CD14-positive monocyte (primary cell): ENCODE data around the gene GRIP1. TPM values are rescaled to one million over a fixed set of nuclear protein-coding genes. Genes with fewer than 3 reads are reported as not detected.

Experiments used
- DNase-seq, 3 donors: peaks; one replicate each; pipeline ENCODE4 v3.0.0-alpha.2; 2011 to 2022
- H2AFZ ChIP-seq: 2 replicates; pipeline ENCODE4 v1.6.0; 2012; ENCODE audit warnings: mild to moderate bottlenecking, low read depth, low read length, inconsistent platforms; ENCODE audit not compliant: insufficient read depth, poor library complexity, severe bottlenecking
- H3K27ac ChIP-seq, 2 donors: 1 replicate in 1 of 2; 2 replicates in 1 of 2; pipeline ENCODE4 v1.5.1; 2012 to 2013; ENCODE audit warnings: low read length in 2 of 2, control low read depth in 1 of 2, inconsistent platforms in 1 of 2, low read depth in 1 of 2, mild to moderate bottlenecking in 1 of 2
- H3K27me3 ChIP-seq, 2 donors: one replicate each; pipeline versions ENCODE4 v1.6.0 to v1.6.1; 2011 to 2013; ENCODE audit warnings: low read length in 2 of 2; ENCODE audit not compliant: control insufficient read depth in 2 of 2, insufficient read depth in 2 of 2
- H3K36me3 ChIP-seq, 2 donors: replicated peaks in 1 of 2; 1 replicate in 1 of 2; 2 replicates in 1 of 2; pipeline versions ENCODE4 v1.5.1 to v1.6.1; 2012 to 2013; ENCODE audit warnings: low read length in 2 of 2, control low read depth in 1 of 2, inconsistent platforms in 1 of 2, mild to moderate bottlenecking in 1 of 2; ENCODE audit not compliant: insufficient read depth in 2 of 2, control insufficient read depth in 1 of 2
- H3K4me1 ChIP-seq, 2 donors: 1 replicate in 1 of 2; 2 replicates in 1 of 2; pipeline versions ENCODE4 v1.5.1 to v1.6.1; 2012 to 2013; ENCODE audit warnings: low read length in 2 of 2, control low read depth in 1 of 2, inconsistent platforms in 1 of 2, mild to moderate bottlenecking in 1 of 2, moderate library complexity in 1 of 2; ENCODE audit not compliant: insufficient read depth in 2 of 2, control insufficient read depth in 1 of 2
- H3K4me2 ChIP-seq: replicated peaks from 2 replicates; pipeline ENCODE3; 2012; ENCODE audit warnings: low read length, moderate library complexity, mild to moderate bottlenecking; ENCODE audit not compliant: poor library complexity, severe bottlenecking; ENCODE audit errors: extremely low read depth
- H3K4me3 ChIP-seq, 3 experiments: fragments of 200-600 bp in 1 of 3; sonication (generic) in 1 of 3; replicated peaks in 1 of 3; 1 replicate in 2 of 3; 2 replicates in 1 of 3; pipeline ENCODE4 v1.5.1; 2011 to 2013; ENCODE audit warnings: low read length in 3 of 3, mild to moderate bottlenecking in 3 of 3, control low read depth in 2 of 3, low read depth in 2 of 3, inconsistent platforms in 1 of 3, moderate library complexity in 1 of 3
- H3K79me2 ChIP-seq: 2 replicates; pipeline ENCODE4 v1.6.0; 2012; ENCODE audit warnings: mild to moderate bottlenecking, control low read depth, inconsistent platforms, low read length, moderate library complexity; ENCODE audit not compliant: insufficient read depth
- H3K9ac ChIP-seq: 2 replicates; pipeline ENCODE4 v1.6.0; 2017; ENCODE audit warnings: low read length, mild to moderate bottlenecking; ENCODE audit not compliant: insufficient read depth, poor library complexity, severe bottlenecking
- H3K9me3 ChIP-seq, 2 donors: replicated peaks in 1 of 2; 1 replicate in 1 of 2; 2 replicates in 1 of 2; pipeline versions ENCODE4 v1.5.1 to v1.6.1; 2012 to 2013; ENCODE audit warnings: low read length in 2 of 2, control low read depth in 1 of 2; ENCODE audit not compliant: control insufficient read depth in 1 of 2, insufficient read depth in 1 of 2
- H4K20me1 ChIP-seq: 2 replicates; pipeline ENCODE4 v1.6.0; 2012; ENCODE audit warnings: mild to moderate bottlenecking, low read length, control low read depth, moderate library complexity; ENCODE audit not compliant: insufficient read depth
- H3K27ac Mint-ChIP-seq, 7 donors: one replicate each; pipeline ENCODE4 v1.8.0; 2020; ENCODE audit warnings: mild to moderate bottlenecking in 7 of 7, mixed read lengths in 7 of 7, moderate library complexity in 6 of 7, inconsistent platforms in 2 of 7
- H3K27me3 Mint-ChIP-seq, 3 donors: one replicate each; pipeline ENCODE4 v1.8.0; 2021 to 2022; ENCODE audit warnings: low read depth in 3 of 3, mild to moderate bottlenecking in 3 of 3, mixed read lengths in 3 of 3, moderate library complexity in 3 of 3, inconsistent platforms in 1 of 3
- H3K36me3 Mint-ChIP-seq, 2 donors: one replicate each; pipeline ENCODE4 v1.8.0; 2020; ENCODE audit warnings: mixed read lengths in 2 of 2, inconsistent platforms in 1 of 2, mild to moderate bottlenecking in 1 of 2
- H3K4me1 Mint-ChIP-seq: one replicate; pipeline ENCODE4 v1.8.0; 2020; ENCODE audit warnings: mild to moderate bottlenecking, mixed read lengths
- H3K4me3 Mint-ChIP-seq, 2 donors: one replicate each; pipeline ENCODE4 v1.8.0; 2020; ENCODE audit warnings: mild to moderate bottlenecking in 2 of 2, mixed read lengths in 2 of 2, moderate library complexity in 1 of 2
- H3K9me3 Mint-ChIP-seq, 7 donors: one replicate each; pipeline ENCODE4 v1.8.0; 2020 to 2022; ENCODE audit warnings: mixed read lengths in 7 of 7, mild to moderate bottlenecking in 6 of 7, moderate library complexity in 6 of 7, inconsistent platforms in 2 of 7
- WGBS: methylation state at CpG from one replicate; pipeline ENCODE4 v1.1.5; 2013; ENCODE audit warnings: missing lambda C conversion rate; ENCODE audit not compliant: insufficient coverage; 5-methylcytosine and 5-hydroxymethylcytosine counted together
- intact Hi-C, 2 donors: fragments of 100-400 bp; cut with micrococcal nuclease; formaldehyde crosslinking; loops; one replicate each; pipeline versions ENCODE4 v1.15.0 to v1.15.1; 2023
- polyA plus RNA-seq, 3 donors: library from polyadenylated mRNA; depleted of rRNA in 1 of 3; unstranded in 2 of 3; stranded (reverse) in 1 of 3; fragments of 300-500 nt in 2 of 3; fragments of >200 nt in 1 of 3; fragmentation: Illumina TruSeq in 2 of 3; gene quantifications; 1 replicate in 2 of 3; 2 replicates in 1 of 3; pipeline ENCODE4 v1.2.3, GENCODE V29; 2012 to 2021
- TF ChIP-seq, protein P1 (sequence below): fragments of 200-600 bp; IDR thresholded peaks from one replicate; pipeline ENCODE4 v1.8.0; 2022; ENCODE audit warnings: antibody characterized with exemption, mild to moderate bottlenecking

The GRIP1 gene
- polyA plus RNA-seq, 3 donors: 0.21 TPM; not detected in 2

GRCh38 chr12:66713984-66714383, 35.1 kb upstream of the GRIP1 start:
- Mint-ChIP-seq H3K4me1 (peaks cover 9% of the 10 kb centered on the region), H3K4me3 (peak overlapping the region; percentile 20 to 48), H3K9me3 (no peaks in the 10 kb centered on the region), H3K36me3 (no peaks in the 10 kb centered on the region), H3K27ac (peak overlapping the region in 1 of 7 donors; percentile 23), H3K27me3 (peaks cover 0 to 3% (median 0%) of the 10 kb centered on the region in 3 donors)
- H3K4me2 ChIP-seq: peak overlapping the region; percentile 48
- WGBS: no CpG with 5 or more reads among the region's 3 CpGs
- peak overlapping the region; percentile 35 to 71 (median 62) for H3K4me3 ChIP-seq
- H3K36me3 ChIP-seq: no peaks in the 10 kb centered on the region
- intact Hi-C loops: no loop called here
- no peaks in the 10 kb centered on the region for H3K27me3 ChIP-seq
- peak overlapping the region; percentile 34 for H3K9ac ChIP-seq
- DNase-seq: no peak
- peaks cover 0 to 6% of the 10 kb centered on the region in 2 donors for H3K4me1 ChIP-seq
- no peaks in the 10 kb centered on the region for H3K79me2 ChIP-seq
- H2AFZ ChIP-seq: peak overlapping the region; percentile 32
- H3K9me3 ChIP-seq: no peaks in the 10 kb centered on the region
- H4K20me1 ChIP-seq: no peaks in the 10 kb centered on the region
- TF ChIP-seq, protein P1, sequence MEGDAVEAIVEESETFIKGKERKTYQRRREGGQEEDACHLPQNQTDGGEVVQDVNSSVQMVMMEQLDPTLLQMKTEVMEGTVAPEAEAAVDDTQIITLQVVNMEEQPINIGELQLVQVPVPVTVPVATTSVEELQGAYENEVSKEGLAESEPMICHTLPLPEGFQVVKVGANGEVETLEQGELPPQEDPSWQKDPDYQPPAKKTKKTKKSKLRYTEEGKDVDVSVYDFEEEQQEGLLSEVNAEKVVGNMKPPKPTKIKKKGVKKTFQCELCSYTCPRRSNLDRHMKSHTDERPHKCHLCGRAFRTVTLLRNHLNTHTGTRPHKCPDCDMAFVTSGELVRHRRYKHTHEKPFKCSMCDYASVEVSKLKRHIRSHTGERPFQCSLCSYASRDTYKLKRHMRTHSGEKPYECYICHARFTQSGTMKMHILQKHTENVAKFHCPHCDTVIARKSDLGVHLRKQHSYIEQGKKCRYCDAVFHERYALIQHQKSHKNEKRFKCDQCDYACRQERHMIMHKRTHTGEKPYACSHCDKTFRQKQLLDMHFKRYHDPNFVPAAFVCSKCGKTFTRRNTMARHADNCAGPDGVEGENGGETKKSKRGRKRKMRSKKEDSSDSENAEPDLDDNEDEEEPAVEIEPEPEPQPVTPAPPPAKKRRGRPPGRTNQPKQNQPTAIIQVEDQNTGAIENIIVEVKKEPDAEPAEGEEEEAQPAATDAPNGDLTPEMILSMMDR: no peak
- no peak overlapping the region for H3K27ac ChIP-seq

DNA sequence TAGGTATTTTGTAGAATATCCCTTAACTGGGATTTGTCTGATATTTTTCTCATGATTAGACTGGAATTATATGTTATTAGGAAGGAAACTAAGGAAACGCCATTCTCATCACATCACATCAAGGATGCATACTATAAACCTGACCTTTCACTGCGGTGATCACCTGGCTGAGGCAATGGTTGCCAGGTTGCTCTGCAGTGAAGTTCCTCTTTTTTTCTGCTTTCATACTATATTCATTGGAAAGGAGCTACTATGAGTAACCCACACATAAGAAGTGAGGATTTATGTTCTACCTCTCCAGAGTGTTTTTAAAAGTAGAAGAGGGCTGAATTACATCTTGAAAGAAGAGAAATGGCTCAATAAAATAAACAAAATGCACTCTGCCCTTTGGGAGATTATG, 31.0 kb upstream of the GRIP1 start:
- Histone ChIP-seq H3K9ac (no peak overlapping the region), H3K27me3 (no peaks in the 10 kb centered on the region), H3K4me2 (no peak overlapping the region), H3K4me1 (peaks cover 0 to 6% of the 10 kb centered on the region in 2 donors), H4K20me1 (no peaks in the 10 kb centered on the region), H3K4me3 (no peak overlapping the region), H3K9me3 (no peaks in the 10 kb centered on the region), H3K36me3 (no peaks in the 10 kb centered on the region), H3K79me2 (no peaks in the 10 kb centered on the region), H2AFZ (no peak overlapping the region), H3K27ac (no peak overlapping the region)
- TF ChIP-seq, protein P1: no peak
- no CpG with 5 or more reads among the region's 2 CpGs for WGBS
- H3K27ac Mint-ChIP-seq: no peak overlapping the region
- intact Hi-C loops: no loop called here
- peaks cover 0 to 5% (median 3%) of the 10 kb centered on the region in 3 donors for H3K27me3 Mint-ChIP-seq
- H3K9me3 Mint-ChIP-seq: peaks cover 0 to 7% (median 0%) of the 10 kb centered on the region in 7 donors
- no peak overlapping the region for H3K4me3 Mint-ChIP-seq
- peaks cover 9% of the 10 kb centered on the region for H3K4me1 Mint-ChIP-seq
- H3K36me3 Mint-ChIP-seq: no peaks in the 10 kb centered on the region
- no peak for DNase-seq
